GM12865 (cell line): ENCODE measurements around the gene LIMCH1.

Source experiments
- DNase-seq: peaks from one replicate; pipeline ENCODE4 v3.0.0; 2010; ENCODE audit warnings: low read depth
- H3K4me3 ChIP-seq: 2 replicates; pipeline ENCODE4 v1.5.1; 2011; ENCODE audit warnings: mild to moderate bottlenecking, low read depth, low read length, control low read depth
- TF ChIP-seq, protein P1 (sequence below): IDR thresholded peaks from 2 replicates; pipeline ENCODE4 v1.5.1; 2011; ENCODE audit warnings: low read length, control low read depth, low read depth, inconsistent platforms; ENCODE audit not compliant: insufficient read depth; ENCODE audit errors: missing control alignments

LIMCH1 gene

DNA sequence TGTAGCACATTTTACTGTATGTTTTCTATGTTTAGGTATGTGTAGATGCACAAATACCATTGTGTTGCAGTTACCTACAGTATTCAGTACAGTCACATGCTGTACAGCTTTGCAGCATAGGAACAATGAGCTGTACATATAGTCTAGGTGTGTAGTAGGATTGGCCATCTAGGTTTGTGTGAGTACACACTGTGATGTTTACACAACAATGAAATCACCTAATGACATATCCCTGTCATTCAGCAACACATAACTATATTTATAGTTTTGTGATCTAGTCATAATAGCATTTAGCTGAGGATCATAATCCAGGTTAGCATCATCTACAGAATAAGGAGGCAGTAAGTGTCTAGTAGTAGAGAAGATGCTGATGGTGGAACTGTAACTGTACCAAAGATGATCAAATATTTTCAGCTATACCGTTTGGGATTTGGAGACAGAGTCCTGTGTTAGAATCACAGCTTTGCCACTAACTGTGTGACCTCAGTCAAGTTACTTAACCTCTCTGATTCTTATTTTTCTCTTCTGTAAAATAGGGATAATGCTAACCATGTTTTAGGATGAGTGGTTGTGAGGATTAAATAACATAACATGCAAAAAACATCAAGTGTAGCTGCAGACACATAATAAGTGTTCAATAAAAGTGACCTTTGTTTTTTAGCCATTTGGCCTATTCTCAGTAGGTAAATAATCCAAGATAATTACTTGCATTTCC lies 73.3 kb downstream of the LIMCH1 start:
- DNase-seq, result no peak
- no peak overlapping the region for H3K4me3 ChIP-seq
- TF ChIP-seq, protein P1, sequence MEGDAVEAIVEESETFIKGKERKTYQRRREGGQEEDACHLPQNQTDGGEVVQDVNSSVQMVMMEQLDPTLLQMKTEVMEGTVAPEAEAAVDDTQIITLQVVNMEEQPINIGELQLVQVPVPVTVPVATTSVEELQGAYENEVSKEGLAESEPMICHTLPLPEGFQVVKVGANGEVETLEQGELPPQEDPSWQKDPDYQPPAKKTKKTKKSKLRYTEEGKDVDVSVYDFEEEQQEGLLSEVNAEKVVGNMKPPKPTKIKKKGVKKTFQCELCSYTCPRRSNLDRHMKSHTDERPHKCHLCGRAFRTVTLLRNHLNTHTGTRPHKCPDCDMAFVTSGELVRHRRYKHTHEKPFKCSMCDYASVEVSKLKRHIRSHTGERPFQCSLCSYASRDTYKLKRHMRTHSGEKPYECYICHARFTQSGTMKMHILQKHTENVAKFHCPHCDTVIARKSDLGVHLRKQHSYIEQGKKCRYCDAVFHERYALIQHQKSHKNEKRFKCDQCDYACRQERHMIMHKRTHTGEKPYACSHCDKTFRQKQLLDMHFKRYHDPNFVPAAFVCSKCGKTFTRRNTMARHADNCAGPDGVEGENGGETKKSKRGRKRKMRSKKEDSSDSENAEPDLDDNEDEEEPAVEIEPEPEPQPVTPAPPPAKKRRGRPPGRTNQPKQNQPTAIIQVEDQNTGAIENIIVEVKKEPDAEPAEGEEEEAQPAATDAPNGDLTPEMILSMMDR, result no peak

DNA sequence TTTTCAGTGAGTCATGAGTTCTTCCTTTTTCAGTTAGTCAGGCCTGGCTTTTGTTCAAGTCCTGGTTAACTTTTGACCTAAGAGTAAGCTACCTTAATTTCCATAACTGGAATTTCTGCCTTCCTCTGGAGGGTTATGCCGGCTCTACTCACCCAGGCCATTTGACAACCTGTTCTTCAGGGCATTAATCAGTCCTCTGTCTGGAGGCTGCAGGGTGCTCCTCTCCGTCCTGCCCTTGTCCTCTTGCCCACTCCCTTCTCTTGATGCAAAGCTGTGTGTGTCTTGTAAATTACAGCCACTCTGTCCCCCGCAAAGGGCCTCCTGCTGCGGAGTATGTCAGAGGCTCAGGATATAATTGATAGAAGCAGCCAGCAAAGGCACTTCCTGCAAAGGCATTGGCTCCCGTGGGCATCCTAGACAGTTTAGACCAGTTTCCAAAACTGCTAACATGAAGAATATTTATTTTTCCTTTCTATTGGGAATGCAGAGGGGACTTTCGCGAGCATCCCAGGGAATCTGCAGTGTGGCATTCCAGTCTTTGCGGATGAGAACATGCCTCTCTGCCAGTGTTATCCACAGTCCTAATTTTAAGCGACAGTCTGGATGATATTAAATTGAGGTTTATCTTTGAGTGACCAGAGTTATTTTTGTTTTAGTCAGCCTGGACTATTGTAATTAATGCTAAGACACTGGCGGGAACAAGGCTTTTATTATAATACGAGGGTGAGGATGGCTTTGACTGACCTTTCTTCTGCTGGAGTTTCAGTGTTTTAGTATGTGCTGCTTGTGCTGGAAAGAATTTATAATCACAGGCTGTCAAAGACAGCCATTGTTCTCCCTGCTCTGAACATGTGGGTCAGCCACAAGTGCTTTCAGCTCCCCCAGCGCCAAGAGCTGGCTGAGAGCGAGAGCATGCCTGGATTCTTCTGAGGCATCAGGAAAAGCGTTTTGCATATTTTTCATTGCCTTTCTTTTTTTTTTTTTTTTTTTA lies 74.2 kb downstream of the LIMCH1 start:
- no peak for DNase-seq
- TF ChIP-seq, protein P1, result no peak
- no peak overlapping the region for H3K4me3 ChIP-seq

DNA sequence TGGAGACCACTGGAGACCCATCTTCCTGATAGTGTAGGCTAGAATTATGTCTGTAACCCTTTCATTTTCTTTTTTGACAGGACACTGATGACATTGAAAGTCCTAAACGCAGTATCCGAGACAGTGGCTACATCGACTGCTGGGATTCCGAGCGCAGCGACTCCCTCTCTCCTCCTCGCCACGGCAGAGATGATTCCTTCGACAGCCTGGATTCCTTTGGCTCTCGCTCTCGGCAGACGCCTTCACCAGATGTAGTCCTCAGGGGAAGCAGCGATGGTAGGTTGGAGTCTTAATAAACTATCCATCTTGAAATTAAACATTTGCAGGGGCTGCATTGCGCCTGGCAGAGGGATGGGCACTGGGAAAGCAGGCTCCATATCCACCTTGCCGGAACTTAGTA lies 75.4 kb downstream of the LIMCH1 start:
- DNase-seq, result no peak

DNA sequence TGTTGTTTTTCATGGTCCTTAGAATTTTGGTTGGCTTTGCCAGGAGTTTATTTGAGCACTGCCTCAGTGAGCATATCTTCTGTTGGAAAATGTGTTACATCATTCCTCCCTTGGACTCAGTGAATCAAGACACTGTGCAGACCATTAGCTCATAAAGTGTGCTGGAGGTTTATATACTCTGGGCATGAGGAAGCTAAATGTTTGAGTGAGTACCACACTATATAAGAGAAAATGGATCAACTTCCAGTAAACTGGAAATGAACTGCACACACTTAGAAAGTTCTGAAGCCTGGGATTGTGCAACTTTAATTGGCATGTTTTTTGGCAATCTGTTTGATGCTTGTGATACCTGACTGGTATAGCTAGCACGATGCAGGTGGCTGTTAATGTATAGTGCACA lies 75.9 kb downstream of the LIMCH1 start:
- H3K4me3 ChIP-seq, result no peak overlapping the region
- no peak for DNase-seq
- TF ChIP-seq, protein P1, result no peak

More for the DNA sequence above, 75.4 kb downstream of the LIMCH1 start:
- no peak overlapping the region for H3K4me3 ChIP-seq
- TF ChIP-seq, protein P1, result no peak

DNA sequence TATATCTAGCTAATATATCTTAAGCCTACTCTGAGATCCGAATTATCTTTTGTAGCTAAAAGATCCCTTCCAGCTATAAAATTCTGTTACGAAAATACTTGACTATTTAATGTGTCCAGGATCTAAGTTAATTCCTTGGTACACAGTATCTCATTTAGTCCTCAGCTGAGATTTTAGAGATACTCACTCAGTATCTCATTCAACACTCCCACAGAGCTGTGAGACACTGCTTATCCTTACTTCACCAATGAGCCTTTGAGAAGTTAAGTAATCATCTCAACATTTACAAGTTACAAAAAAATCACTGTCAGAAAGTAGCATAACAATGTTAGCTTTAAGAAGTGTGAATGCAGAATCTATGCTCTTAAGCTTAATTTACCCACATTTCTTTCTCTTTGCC lies 76.6 kb downstream of the LIMCH1 start:
- H3K4me3 ChIP-seq, result no peak overlapping the region
- TF ChIP-seq, protein P1, result no peak
- no peak for DNase-seq

DNA sequence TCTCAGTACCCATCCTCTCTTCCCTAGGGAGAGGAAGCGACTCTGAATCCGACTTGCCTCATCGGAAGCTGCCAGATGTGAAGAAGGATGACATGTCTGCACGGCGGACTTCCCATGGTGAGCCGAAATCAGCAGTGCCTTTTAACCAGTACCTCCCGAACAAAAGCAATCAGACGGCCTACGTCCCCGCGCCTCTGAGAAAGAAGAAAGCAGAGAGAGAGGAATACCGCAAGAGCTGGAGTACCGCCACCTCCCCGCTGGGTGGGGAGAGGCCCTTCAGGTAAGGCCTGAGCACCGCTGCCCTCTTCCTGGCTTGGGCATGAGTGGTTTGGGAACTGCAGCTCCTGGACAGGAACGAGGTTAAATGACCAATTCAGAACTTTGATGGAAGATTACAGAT lies 81.2 kb downstream of the LIMCH1 start:
- H3K4me3 ChIP-seq, result no peak overlapping the region
- TF ChIP-seq, protein P1, result no peak
- no peak for DNase-seq
